ENCODE results near the gene KLF7. TPM values are rescaled to one million over a fixed set of nuclear protein-coding genes. Genes with fewer than 3 reads are reported as not detected.

Gene KLF7
- polyA plus RNA-seq, 2 of the 4 experiments (the other 2 are of a cell fraction) = 17.8 to 29.8 TPM

GRCh38 chr2:207112383-207112782, 53.4 kb downstream of the KLF7 start:
- no peak for ATAC-seq
- CTCF ChIA-PET = no interaction called here
- POLR2A ChIA-PET = no interaction called here
- Histone ChIP-seq H3K4me3 (no peak overlapping the region), H3K27ac (no peak overlapping the region), H3K4me1 (0 out of 3 replicates have a peak, but pooled peaks cover 2% of the 10 kb centered on the region), H3K4me2 (no peak overlapping the region), H3K9me3 (no peaks in the 10 kb centered on the region)
- no peak for DNase-seq (ENCODE audit: low read depth in 1 of 2, low spot score in 1 of 2)
- WGBS (ENCODE audit: missing lambda C conversion rate) = 46% methylated on average over 2 of the region's 2 CpGs
- FAIRE-seq = no peak
- TF ChIP-seq EHF (CRISPR knock-in tag; IDR thresholded peaks at IDR 0.05) (no peak), TFCP2L1 (CRISPR knock-in tag; IDR thresholded peaks at IDR 0.05) (no peak), POLR2A (IDR thresholded peaks at IDR 0.05; ENCODE audit: low read length) (no peak), NFE2L2 (conservative IDR thresholded peaks at IDR 0.05; ENCODE audit: low read length) (no peak), CHD4 (IDR thresholded peaks at IDR 0.05; ENCODE audit: borderline replicate concordance) (no peak), RARB (CRISPR knock-in tag; IDR thresholded peaks at IDR 0.05) (no peak), RCOR1 (IDR thresholded peaks at IDR 0.05; ENCODE audit: low read depth, low read length) (no peak), HMGXB4 (CRISPR knock-in tag; IDR thresholded peaks at IDR 0.05; ENCODE audit: borderline replicate concordance) (no peak), ESRRA (IDR thresholded peaks at IDR 0.05; ENCODE audit: borderline replicate concordance, low read length) (no peak), BCL3 (IDR thresholded peaks at IDR 0.05) (no peak), NPAS2 (CRISPR knock-in tag; IDR thresholded peaks at IDR 0.05; ENCODE audit: borderline replicate concordance) (no peak), REST (IDR thresholded peaks at IDR 0.05) (no peak), KDM5A (IDR thresholded peaks at IDR 0.05) (no peak), E2F6 (IDR thresholded peaks at IDR 0.05; ENCODE audit: borderline replicate concordance, low read depth) (no peak), HEYL (CRISPR knock-in tag; IDR thresholded peaks at IDR 0.05) (no peak), NR3C1 (IDR thresholded peaks at IDR 0.05) (no peak), FOXS1 (CRISPR knock-in tag; IDR thresholded peaks at IDR 0.05) (no peak), ELK1 (IDR thresholded peaks at IDR 0.05; ENCODE audit: low read depth, low read length) (no peak)

GRCh38 chr2:207111757-207112156, 54.0 kb downstream of the KLF7 start:
- 0 out of 3 replicates have a peak, but pooled peaks cover 2% of the 10 kb centered on the region for H3K4me1 ChIP-seq
- H3K4me3 ChIP-seq = no peak overlapping the region
- 88% methylated on average over 4 of the region's 4 CpGs for WGBS (ENCODE audit: missing lambda C conversion rate)
- ChIA-PET POLR2A (no interaction called here), CTCF (no interaction called here)
- DNase-seq (ENCODE audit: low read depth in 1 of 2, low spot score in 1 of 2) (no peak), FAIRE-seq (no peak), ATAC-seq (no peak)
- H3K27ac ChIP-seq = no peak overlapping the region
- H3K4me2 ChIP-seq = no peak overlapping the region
- no peaks in the 10 kb centered on the region for H3K9me3 ChIP-seq
- TF ChIP-seq HDAC2 (IDR thresholded peaks at IDR 0.05) = no peak
- no peak for TF ChIP-seq BHLHE40 (IDR thresholded peaks at IDR 0.05; ENCODE audit: low read depth, low read length)
- no peak for TF ChIP-seq NR3C1 (IDR thresholded peaks at IDR 0.05)
- TF ChIP-seq EP300 (IDR thresholded peaks at IDR 0.05) = no peak
- no peak for TF ChIP-seq REST (IDR thresholded peaks at IDR 0.05)
- TF ChIP-seq HES2 (IDR thresholded peaks at IDR 0.05) = no peak
- TF ChIP-seq CHD2 (IDR thresholded peaks at IDR 0.05; ENCODE audit: low read length, partially characterized antibody) = no peak
- no peak for TF ChIP-seq MAX (IDR thresholded peaks at IDR 0.05)

Measured in A549 (cell line).